BLaER1 treated with 17β-estradiol and CSF1 and Interleukin-3, amounts not matched to agents 10 nM and 100 nM (cell line): ENCODE data around the gene PODN.

Experiments used
- H3K27ac ChIP-seq, 11 experiments: shearing (Covaris generic); formaldehyde crosslinking; 2 replicates each; pipeline ENCODE4 v1.8.1; 2022
- H3K27me3 ChIP-seq, 11 experiments: shearing (Covaris generic); formaldehyde crosslinking; 2 replicates each; pipeline ENCODE4 v1.8.1; 2022
- H3K36me3 ChIP-seq, 11 experiments: shearing (Covaris generic); formaldehyde crosslinking; 2 replicates each; pipeline ENCODE4 v1.8.1; 2022
- H3K4me1 ChIP-seq, 10 experiments: shearing (Covaris generic); formaldehyde crosslinking; 2 replicates each; pipeline ENCODE4 v1.8.1; 2022
- H3K4me2 ChIP-seq, 11 experiments: shearing (Covaris generic); formaldehyde crosslinking; 2 replicates each; pipeline ENCODE4 v1.8.1; 2022
- H3K4me3 ChIP-seq, 10 experiments: shearing (Covaris generic); formaldehyde crosslinking; 2 replicates each; pipeline ENCODE4 v1.8.1; 2022
- H3K9ac ChIP-seq, 11 experiments: shearing (Covaris generic); formaldehyde crosslinking; 2 replicates each; pipeline ENCODE4 v1.8.1; 2022
- H3K9me3 ChIP-seq, 11 experiments: shearing (Covaris generic); formaldehyde crosslinking; replicated peaks in 1 of 11; 2 replicates each; pipeline ENCODE4 v1.8.1; 2022
- H4K20me1 ChIP-seq, 11 experiments: shearing (Covaris generic); formaldehyde crosslinking; 2 replicates each; pipeline ENCODE4 v1.8.1; 2022
- Cebpa-rat ChIP-seq, 11 experiments: shearing (Covaris generic); IDR thresholded peaks; 2 replicates each; pipeline ENCODE4 v1.8.1; 2022

PODN gene

DNA sequence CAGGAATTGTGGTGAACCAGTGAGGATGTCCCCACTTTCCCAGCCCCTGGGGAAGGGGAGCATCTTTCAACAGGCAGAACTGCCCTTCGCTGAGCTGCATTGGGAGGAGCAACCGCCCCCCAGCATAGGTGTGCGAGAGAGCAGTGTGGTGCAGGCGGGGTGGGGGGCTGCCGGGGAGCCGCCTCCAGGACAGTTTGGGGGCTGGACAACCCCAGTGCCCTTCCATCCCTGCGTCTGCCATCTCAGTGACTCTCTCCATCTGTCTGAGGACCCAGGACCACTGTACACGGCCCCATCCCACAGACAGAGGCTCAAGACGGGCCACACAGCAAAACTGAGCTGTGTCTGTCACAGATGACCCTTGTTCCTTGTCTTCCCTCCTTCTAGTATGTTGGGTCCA is 14.2 kb downstream of the PODN start:
- no peak for TF ChIP-seq Cebpa-rat (IDR thresholded peaks at IDR 0.05)
- no peak overlapping the region for H3K4me3 ChIP-seq
- no peaks in the 10 kb centered on the region for H3K36me3 ChIP-seq
- H3K27me3 ChIP-seq: no peaks in the 10 kb centered on the region
- no peak overlapping the region for H3K4me2 ChIP-seq
- H4K20me1 ChIP-seq: 0 out of 22 replicates have a peak, but pooled peaks cover 0 to 8% (median 0%) of the 10 kb centered on the region in 11 experiments
- H3K27ac ChIP-seq: no peak overlapping the region
- no peak overlapping the region for H3K9ac ChIP-seq
- no peaks in the 10 kb centered on the region for H3K9me3 ChIP-seq
- H3K4me1 ChIP-seq: no peaks in the 10 kb centered on the region

GRCh38 chr1:53076721-53077598 is 14.9 kb downstream of the PODN start:
- no peak for TF ChIP-seq Cebpa-rat (IDR thresholded peaks at IDR 0.05)
- H3K9me3 ChIP-seq: no peaks in the 10 kb centered on the region
- H3K36me3 ChIP-seq: no peaks in the 10 kb centered on the region
- H3K27ac ChIP-seq: no peak overlapping the region
- no peak overlapping the region for H3K4me3 ChIP-seq
- 0 out of 22 replicates have a peak, but pooled peaks cover 0 to 8% (median 0%) of the 10 kb centered on the region in 11 experiments for H4K20me1 ChIP-seq
- no peaks in the 10 kb centered on the region for H3K27me3 ChIP-seq
- H3K4me1 ChIP-seq: no peaks in the 10 kb centered on the region
- no peak overlapping the region for H3K9ac ChIP-seq
- no peak overlapping the region for H3K4me2 ChIP-seq

GRCh38 chr1:53077599-53077965 is 15.6 kb downstream of the PODN start:
- no peak for TF ChIP-seq Cebpa-rat (IDR thresholded peaks at IDR 0.05)
- H3K9ac ChIP-seq: no peak overlapping the region

GRCh38 chr1:53078333-53079101 is 16.5 kb downstream of the PODN start:
- 0 out of 22 replicates have a peak, but pooled peaks cover 0 to 8% (median 0%) of the 10 kb centered on the region in 11 experiments for H4K20me1 ChIP-seq
- H3K36me3 ChIP-seq: no peaks in the 10 kb centered on the region
- H3K27ac ChIP-seq: no peak overlapping the region
- no peak overlapping the region for H3K4me2 ChIP-seq
- H3K27me3 ChIP-seq: no peaks in the 10 kb centered on the region
- no peaks in the 10 kb centered on the region for H3K9me3 ChIP-seq
- no peak overlapping the region for H3K9ac ChIP-seq
- no peak overlapping the region for H3K4me3 ChIP-seq
- TF ChIP-seq Cebpa-rat (IDR thresholded peaks at IDR 0.05): no peak
- H3K4me1 ChIP-seq: peaks cover 0 to 13% (median 10%) of the 10 kb centered on the region in 10 experiments; a peak in 15 of 20 replicates

More at GRCh38 chr1:53077599-53077965, 15.6 kb downstream of the PODN start:
- no peaks in the 10 kb centered on the region for H3K36me3 ChIP-seq
- no peak overlapping the region for H3K27ac ChIP-seq
- H3K4me1 ChIP-seq: peaks cover 0 to 4% (median under 1%) of the 10 kb centered on the region in 10 experiments; a peak in 5 of 20 replicates
- H3K4me3 ChIP-seq: no peak overlapping the region
- H3K27me3 ChIP-seq: no peaks in the 10 kb centered on the region
- no peaks in the 10 kb centered on the region for H3K9me3 ChIP-seq
- H4K20me1 ChIP-seq: 0 out of 22 replicates have a peak, but pooled peaks cover 0 to 8% (median 0%) of the 10 kb centered on the region in 11 experiments
- no peak overlapping the region for H3K4me2 ChIP-seq

GRCh38 chr1:53079251-53079650 is 17.2 kb downstream of the PODN start:
- H3K9ac ChIP-seq: no peak overlapping the region
- no peak for TF ChIP-seq Cebpa-rat (IDR thresholded peaks at IDR 0.05)
- H3K4me3 ChIP-seq: no peak overlapping the region
- H3K27ac ChIP-seq: no peak overlapping the region
- H3K36me3 ChIP-seq: no peaks in the 10 kb centered on the region
- H3K27me3 ChIP-seq: no peaks in the 10 kb centered on the region
- H4K20me1 ChIP-seq: 0 out of 22 replicates have a peak, but pooled peaks cover 0 to 8% (median 0%) of the 10 kb centered on the region in 11 experiments
- H3K4me1 ChIP-seq: peaks cover 0 to 16% (median 13%) of the 10 kb centered on the region in 10 experiments; a peak in 15 of 20 replicates
- H3K9me3 ChIP-seq: no peaks in the 10 kb centered on the region
- H3K4me2 ChIP-seq: no peak overlapping the region

DNA sequence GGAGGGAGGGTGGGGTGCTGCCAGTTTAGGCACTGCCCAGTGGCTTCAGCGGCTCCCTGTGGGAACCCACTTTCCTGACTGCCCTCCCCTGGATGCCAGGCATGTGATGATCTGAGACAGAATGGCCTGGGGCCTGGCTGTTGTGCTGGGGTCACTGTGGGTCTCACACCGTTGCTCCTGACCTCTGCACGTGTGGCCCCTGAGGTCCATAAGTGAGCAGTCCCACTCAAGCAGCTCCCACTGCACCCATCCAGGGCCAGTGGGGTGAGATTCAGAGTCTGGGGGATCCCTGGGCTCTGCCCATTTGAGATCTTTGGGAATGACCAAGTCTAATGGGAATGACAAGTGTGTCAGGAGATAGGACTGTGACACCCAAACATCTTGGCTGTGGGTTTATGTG is 18.0 kb downstream of the PODN start:
- Histone ChIP-seq H3K4me1 (peaks cover 0 to 16% (median 13%) of the 10 kb centered on the region in 10 experiments; a peak in 15 of 20 replicates), H3K4me3 (no peak overlapping the region), H3K9ac (no peak overlapping the region), H3K27me3 (no peaks in the 10 kb centered on the region), H3K4me2 (no peak overlapping the region), H3K9me3 (no peaks in the 10 kb centered on the region), H3K36me3 (no peaks in the 10 kb centered on the region), H3K27ac (no peak overlapping the region), H4K20me1 (0 out of 22 replicates have a peak, but pooled peaks cover 0 to 8% (median 0%) of the 10 kb centered on the region in 11 experiments)
- no peak for TF ChIP-seq Cebpa-rat (IDR thresholded peaks at IDR 0.05)

- Histone ChIP-seq H3K36me3 (no peaks in the 10 kb centered on the region), H3K27ac (no peak overlapping the region), H3K27me3 (no peaks in the 10 kb centered on the region), H3K9ac (no peak overlapping the region), H3K4me1 (peaks cover 0 to 16% (median 13%) of the 10 kb centered on the region in 10 experiments; a peak in 15 of 20 replicates), H3K9me3 (no peaks in the 10 kb centered on the region), H3K4me2 (no peak overlapping the region), H3K4me3 (no peak overlapping the region), H4K20me1 (0 out of 22 replicates have a peak, but pooled peaks cover 0 to 8% (median 0%) of the 10 kb centered on the region in 11 experiments)
- no peak for TF ChIP-seq Cebpa-rat (IDR thresholded peaks at IDR 0.05)
Measured at GRCh38 chr1:53080769-53081168, 18.8 kb downstream of the PODN start.

DNA sequence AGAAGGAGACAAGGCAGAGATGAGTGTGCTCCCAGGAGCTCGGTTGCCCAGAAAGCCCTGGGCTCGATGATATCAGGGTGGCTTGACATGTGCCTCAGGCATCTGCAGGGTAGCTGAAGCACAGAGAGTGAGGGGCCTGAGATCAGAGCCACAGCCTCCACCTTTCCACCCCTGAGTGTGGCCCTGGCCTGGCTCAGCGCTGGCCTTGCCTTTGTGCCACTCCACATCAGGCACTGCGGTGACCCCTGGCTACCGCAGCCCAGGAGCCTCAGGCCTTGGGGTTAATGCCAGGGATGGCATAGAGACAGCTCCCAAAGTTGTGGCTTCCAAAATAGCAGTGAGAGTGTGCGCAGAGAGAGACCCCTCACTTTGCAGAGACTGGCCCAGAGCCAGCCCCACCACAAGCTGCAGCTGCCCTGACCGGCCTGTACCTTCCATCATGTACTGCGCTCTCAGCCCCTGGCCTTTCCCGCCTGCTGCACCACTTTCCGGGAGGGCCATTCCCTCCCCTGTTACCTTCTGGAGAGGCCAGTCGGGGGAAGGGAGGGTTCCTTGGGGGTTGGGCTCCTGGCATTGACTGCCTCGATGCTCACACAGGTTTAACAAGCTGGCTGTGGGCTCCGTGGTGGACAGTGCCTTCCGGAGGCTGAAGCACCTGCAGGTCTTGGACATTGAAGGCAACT is 19.5 kb downstream of the PODN start:
- H3K4me3 ChIP-seq: no peak overlapping the region
- no peak for TF ChIP-seq Cebpa-rat (IDR thresholded peaks at IDR 0.05)
- H3K27me3 ChIP-seq: no peaks in the 10 kb centered on the region
- peaks cover 0 to 16% (median 13%) of the 10 kb centered on the region in 10 experiments; a peak in 15 of 20 replicates for H3K4me1 ChIP-seq
- H3K27ac ChIP-seq: no peak overlapping the region
- no peaks in the 10 kb centered on the region for H3K36me3 ChIP-seq
- H3K9ac ChIP-seq: no peak overlapping the region
- H4K20me1 ChIP-seq: 0 out of 22 replicates have a peak, but pooled peaks cover 0 to 8% (median 0%) of the 10 kb centered on the region in 11 experiments
- H3K9me3 ChIP-seq: no peaks in the 10 kb centered on the region
- H3K4me2 ChIP-seq: no peak overlapping the region
